ENCODE data around the gene CEP95.

Gene CEP95

GRCh38 chr17:64520359-64520758 lies 13.6 kb downstream of the CEP95 start:
- no peak for DNase-seq (ENCODE audit: low read depth)

- DNase-seq (ENCODE audit: low read depth), result no peak
Observed at GRCh38 chr17:64527914-64528313, 21.1 kb downstream of the CEP95 start.

GRCh38 chr17:64529221-64529620 lies 22.4 kb downstream of the CEP95 start:
- DNase-seq (ENCODE audit: low read depth), result no peak

- no peak for DNase-seq (ENCODE audit: low read depth)
Observed at GRCh38 chr17:64531955-64532371, 25.2 kb downstream of the CEP95 start.

GRCh38 chr17:64532409-64532808 lies 25.6 kb downstream of the CEP95 start:
- no peak for DNase-seq (ENCODE audit: low read depth)

- DNase-seq (ENCODE audit: low read depth), result no peak
Observed at GRCh38 chr17:64533784-64534183, 27.0 kb downstream of the CEP95 start.

- no peak for DNase-seq (ENCODE audit: low read depth)
Observed at GRCh38 chr17:64534187-64534586, 27.4 kb downstream of the CEP95 start.

GRCh38 chr17:64535357-64535756 lies 28.6 kb downstream of the CEP95 start:
- DNase-seq (ENCODE audit: low read depth), result no peak

GRCh38 chr17:64536913-64537312 lies 30.1 kb downstream of the CEP95 start:
- no peak for DNase-seq (ENCODE audit: low read depth)

GRCh38 chr17:64537488-64537887 lies 30.7 kb downstream of the CEP95 start:
- no peak for DNase-seq (ENCODE audit: low read depth)

GRCh38 chr17:64538508-64539130 lies 31.8 kb downstream of the CEP95 start:
- DNase-seq (ENCODE audit: low read depth), result no peak

- no peak for DNase-seq (ENCODE audit: low read depth)
Observed at GRCh38 chr17:64540118-64540776, 33.5 kb downstream of the CEP95 start.

- no peak for DNase-seq (ENCODE audit: low read depth)
Observed at GRCh38 chr17:64544742-64545141, 38.0 kb downstream of the CEP95 start.

GRCh38 chr17:64546716-64547115 lies 39.9 kb downstream of the CEP95 start:
- no peak for DNase-seq (ENCODE audit: low read depth)

GRCh38 chr17:64547319-64547718 lies 40.5 kb downstream of the CEP95 start:
- DNase-seq (ENCODE audit: low read depth), result no peak

- no peak for DNase-seq (ENCODE audit: low read depth)
Observed at GRCh38 chr17:64551461-64551860, 44.7 kb downstream of the CEP95 start.

GRCh38 chr17:64554028-64554637 lies 47.4 kb downstream of the CEP95 start:
- DNase-seq (ENCODE audit: low read depth), result no peak

GRCh38 chr17:64555281-64555680 lies 48.5 kb downstream of the CEP95 start:
- DNase-seq (ENCODE audit: low read depth), result no peak

GRCh38 chr17:64564098-64564497 lies 57.3 kb downstream of the CEP95 start:
- no peak for DNase-seq (ENCODE audit: low read depth)

- no peak for DNase-seq (ENCODE audit: low read depth)
Observed at GRCh38 chr17:64565563-64565962, 58.8 kb downstream of the CEP95 start.

- no peak for DNase-seq (ENCODE audit: low read depth)
Observed at GRCh38 chr17:64571746-64572145, 65.0 kb downstream of the CEP95 start.

- DNase-seq (ENCODE audit: low read depth), result no peak
Observed at GRCh38 chr17:64572682-64573154, 65.9 kb downstream of the CEP95 start.

- DNase-seq (ENCODE audit: low read depth), result no peak
Observed at GRCh38 chr17:64573214-64573613, 66.4 kb downstream of the CEP95 start.

Data from stimulated activated CD8-positive, alpha-beta memory T cell treated with anti-CD3 and anti-CD28 coated beads, Interleukin-12 subunit alpha, Interleukin-12 subunit beta, amount 100 ng/mL, for 4 hours (primary cell).